Breast epithelium (tissue), 3 donors: ENCODE measurements around the gene PTPRN2.

Source experiments
- CTCF ChIP-seq, 3 donors: fragments of 450-650 bp; IDR thresholded peaks; one replicate each; pipeline ENCODE4 v1.5.1; 2016 to 2017; ENCODE audit warnings: antibody characterized with exemption in 3 of 3, mild to moderate bottlenecking in 3 of 3, moderate library complexity in 3 of 3
- POLR2A ChIP-seq: fragments of 450-650 bp; IDR thresholded peaks from one replicate; pipeline ENCODE4 v1.6.1; 2016; ENCODE audit warnings: antibody characterized with exemption, mild to moderate bottlenecking, moderate library complexity
- POLR2AphosphoS5 ChIP-seq, 3 donors: sonication (generic); formaldehyde crosslinking; IDR thresholded peaks; one replicate each; pipeline ENCODE4 v1.6.1; 2017; ENCODE audit warnings: antibody characterized with exemption in 3 of 3

- no peak for TF ChIP-seq POLR2A
- TF ChIP-seq CTCF (IDR thresholded peaks at IDR 0.05), result no peak
- no peak for TF ChIP-seq POLR2AphosphoS5 (IDR thresholded peaks at IDR 0.05)
Measured at GRCh38 chr7:158353606-158354570, 233.7 kb downstream of the PTPRN2 start.
